Measurements from ENCODE around the gene HECW1.

- no peak for TF ChIP-seq CTCF (IDR thresholded peaks at IDR 0.05; ENCODE audit: low read depth, low read length, missing input control)
- TF ChIP-seq REST (IDR thresholded peaks at IDR 0.05) = no peak
- no peak for TF ChIP-seq MAX (IDR thresholded peaks at IDR 0.05)
- TF ChIP-seq RAD21 (IDR thresholded peaks at IDR 0.05) = no peak
- TF ChIP-seq ATF3 (IDR thresholded peaks at IDR 0.05) = no peak
- TF ChIP-seq YY1 (IDR thresholded peaks at IDR 0.05) = no peak
- TF ChIP-seq ZBTB33 (IDR thresholded peaks at IDR 0.05) = no peak
- TF ChIP-seq RXRA (IDR thresholded peaks at IDR 0.05) = no peak
- TF ChIP-seq TAF1 (conservative IDR thresholded peaks at IDR 0.05) = no peak
- TF ChIP-seq JUND (IDR thresholded peaks at IDR 0.05) = no peak
- no peak for TF ChIP-seq EGR1 (IDR thresholded peaks at IDR 0.05; ENCODE audit: low read depth in 2 of 2)
- no peak for TF ChIP-seq GABPA (IDR thresholded peaks at IDR 0.05 in 1 of 2, conservative IDR thresholded peaks at IDR 0.05 in 1 of 2)
- no peak for TF ChIP-seq HNF4G (IDR thresholded peaks at IDR 0.05)
- no peak for TF ChIP-seq FOXA2 (IDR thresholded peaks at IDR 0.05)
Observed at GRCh38 chr7:43438897-43439479, 326.5 kb downstream of the HECW1 start.
